HG02763 (cell line): Measurements from ENCODE around the gene OXLD1.

Experiments used
- ATAC-seq: cut with Tn5 transposase; IDR thresholded peaks from one replicate; pipeline ENCODE4 v1.9.1; 2021; ENCODE audit warnings: mild to moderate bottlenecking, moderate library complexity; ENCODE audit not compliant: unreplicated experiment

Gene OXLD1

GRCh38 chr17:81666342-81667191 is at the start of gene OXLD1, which contains the start of gene CCDC137:
Gene OXLD1, minus strand, starts transcription at chr17:81666605. Its CDS starts 28 bp downstream, at chr17:81666577.
Gene CCDC137, plus strand, starts transcription at chr17:81666737. Its CDS starts 30 bp downstream, at chr17:81666767.
- peak; percentile 93 for ATAC-seq

GRCh38 chr17:81715107-81715871 is 48.9 kb upstream of the OXLD1 start:
- no peak for ATAC-seq

- ATAC-seq, result no peak
Measured at GRCh38 chr17:81714412-81715106, 48.2 kb upstream of the OXLD1 start.

- ATAC-seq, result no peak
Measured at GRCh38 chr17:81713556-81714411, 47.4 kb upstream of the OXLD1 start.

GRCh38 chr17:81713004-81713555 is 46.7 kb upstream of the OXLD1 start:
- no peak for ATAC-seq

GRCh38 chr17:81712468-81713003 is 46.1 kb upstream of the OXLD1 start:
- no peak for ATAC-seq

DNA sequence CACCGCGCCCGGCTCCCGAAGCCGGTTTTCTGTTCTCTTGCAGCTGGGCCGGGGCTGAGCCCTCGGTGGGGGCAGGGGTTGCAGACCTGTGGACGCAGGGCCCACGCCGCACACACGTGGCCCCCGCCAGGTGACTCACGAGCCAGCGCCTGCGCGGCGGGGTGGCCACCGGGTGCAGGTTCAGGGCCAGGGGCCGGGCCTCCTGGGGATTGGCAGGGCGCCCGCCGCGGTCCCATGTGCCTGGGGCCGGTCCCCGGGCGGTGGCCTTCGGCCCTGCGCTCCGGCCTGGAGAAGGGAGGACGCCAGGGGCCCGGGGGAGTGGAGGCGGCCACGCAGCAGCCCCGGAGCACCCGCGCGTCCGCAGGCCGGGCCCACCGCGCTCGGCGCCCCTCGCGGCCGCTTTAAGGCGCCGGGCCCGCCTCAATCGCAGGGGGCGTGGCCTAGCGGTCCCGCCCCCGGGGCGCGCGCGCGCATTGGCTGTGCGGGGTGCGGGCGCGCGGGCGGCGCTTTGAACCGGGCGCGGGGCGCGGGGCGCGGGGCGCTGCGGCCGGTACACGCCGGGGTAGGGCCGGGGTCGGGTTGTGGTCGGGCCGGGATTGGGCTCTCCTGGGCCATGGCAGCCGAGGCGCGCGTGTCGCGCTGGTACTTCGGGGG is 45.5 kb upstream of the OXLD1 start, which contains the start of gene SLC25A10:
SLC25A10 (plus strand) TSS at position 471 of the 654 bp plus-strand sequence; CDS start at position 614, 143 bp downstream.
- ATAC-seq, result peak; percentile 61

GRCh38 chr17:81710514-81711308 is 44.3 kb upstream of the OXLD1 start:
- no peak for ATAC-seq

DNA sequence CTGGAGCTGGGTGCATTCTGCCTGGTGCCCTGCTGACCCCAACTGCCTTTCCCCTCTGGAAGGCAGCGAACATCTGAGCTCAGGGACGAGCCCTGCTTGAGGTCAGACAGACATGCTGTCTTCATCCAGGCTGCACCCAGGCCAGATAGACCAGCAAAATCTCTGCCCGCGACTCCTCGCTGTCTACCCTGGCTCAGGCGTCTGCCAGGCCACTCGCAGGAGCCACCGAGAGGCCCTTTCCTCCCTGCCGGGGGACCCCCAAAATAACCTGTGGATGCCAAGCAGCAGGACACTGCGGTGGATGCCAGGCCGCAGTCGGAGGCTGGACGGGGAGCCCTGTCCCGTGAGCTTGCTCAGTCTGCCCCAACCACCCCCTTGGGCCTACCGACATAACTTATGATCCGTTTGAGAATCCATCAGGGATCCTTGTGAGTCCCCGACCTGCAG is 42.4 kb upstream of the OXLD1 start:
- no peak for ATAC-seq

DNA sequence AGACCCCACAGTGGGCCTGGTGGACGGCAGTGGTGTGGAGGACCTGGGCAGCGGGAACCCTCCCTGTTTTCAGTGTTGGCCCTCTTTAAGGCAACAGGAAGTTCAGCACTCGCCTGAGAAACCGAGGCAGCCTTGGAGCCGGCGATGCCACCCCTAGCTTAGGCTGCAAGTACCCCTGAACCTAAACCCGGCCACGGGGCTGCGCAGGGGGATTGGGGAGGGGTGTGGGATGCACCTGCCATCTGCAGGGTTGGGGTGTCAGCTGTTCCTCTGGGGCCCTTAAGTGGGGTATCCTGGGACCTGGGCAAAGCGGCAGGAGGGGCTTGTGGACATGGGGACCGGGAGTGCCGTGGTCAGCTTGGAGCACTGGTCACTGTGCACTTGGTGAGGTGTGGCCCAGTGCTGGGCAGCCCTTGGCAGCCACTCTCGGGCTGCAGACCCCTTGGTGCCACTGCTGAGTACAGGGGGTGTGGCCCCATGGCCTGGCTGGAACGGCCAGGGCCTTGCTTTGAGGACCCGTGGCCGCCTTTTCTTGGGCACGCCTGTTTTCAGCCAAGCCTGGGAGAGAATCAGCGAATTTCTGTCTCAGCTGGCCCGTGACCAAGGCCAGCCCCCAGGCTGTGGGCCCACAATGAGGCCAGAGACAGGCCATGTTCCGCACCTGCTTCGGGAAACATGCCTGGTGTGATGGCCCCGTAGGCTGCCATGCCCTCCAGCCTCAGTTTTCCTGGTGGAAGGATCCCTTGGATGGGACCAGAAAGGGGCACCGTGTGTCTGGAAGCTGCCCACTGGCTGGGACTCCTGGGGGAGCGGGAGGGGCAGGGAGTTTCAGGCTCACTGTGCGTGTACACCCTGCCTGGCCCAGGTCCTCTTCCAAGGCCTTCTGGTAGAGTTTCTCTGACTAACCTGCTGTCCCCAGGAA is 41.6 kb upstream of the OXLD1 start:
- no peak for ATAC-seq

DNA sequence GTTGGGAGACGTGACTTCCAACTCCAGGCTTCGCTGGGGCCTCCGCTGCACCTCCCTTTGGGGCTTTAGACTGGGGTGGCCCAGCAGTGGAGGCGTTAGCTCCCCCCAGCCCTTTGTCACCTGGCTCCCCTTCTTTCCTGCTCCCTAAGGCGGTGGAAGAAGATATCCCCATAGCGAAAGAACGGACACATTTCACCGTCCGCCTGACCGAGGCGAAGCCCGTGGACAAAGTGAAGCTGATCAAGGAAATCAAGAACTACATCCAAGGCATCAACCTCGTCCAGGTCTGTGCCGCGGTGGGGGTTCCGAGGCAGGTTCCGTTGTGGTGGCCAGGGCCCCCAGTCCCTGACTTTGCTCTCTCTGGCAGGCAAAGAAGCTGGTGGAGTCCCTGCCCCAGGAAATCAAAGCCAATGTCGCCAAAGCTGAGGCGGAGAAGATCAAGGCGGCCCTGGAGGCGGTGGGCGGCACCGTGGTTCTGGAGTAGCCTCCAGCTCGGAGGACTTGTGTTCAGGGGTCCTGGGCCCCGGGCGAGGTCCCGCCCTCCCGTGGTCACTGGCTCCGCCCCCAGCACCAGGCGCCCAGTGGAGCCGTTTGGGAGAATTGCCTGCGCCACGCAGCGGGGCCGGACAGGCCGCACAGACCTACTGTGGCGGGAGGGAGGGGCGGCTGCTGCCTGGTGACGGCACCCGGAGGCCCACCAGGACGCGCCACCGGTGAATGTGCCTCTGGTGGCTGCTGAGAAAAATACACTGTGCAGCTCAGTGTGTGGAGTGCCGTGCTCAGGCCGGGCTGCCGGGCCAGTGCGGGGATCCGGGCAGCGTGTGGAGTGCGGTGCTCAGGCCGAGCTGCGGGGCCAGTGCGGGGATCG is 40.6 kb upstream of the OXLD1 start:
- ATAC-seq, result no peak

GRCh38 chr17:81706232-81706611 is 39.8 kb upstream of the OXLD1 start:
- no peak for ATAC-seq

GRCh38 chr17:81705518-81706231 is 39.3 kb upstream of the OXLD1 start:
- no peak for ATAC-seq

DNA sequence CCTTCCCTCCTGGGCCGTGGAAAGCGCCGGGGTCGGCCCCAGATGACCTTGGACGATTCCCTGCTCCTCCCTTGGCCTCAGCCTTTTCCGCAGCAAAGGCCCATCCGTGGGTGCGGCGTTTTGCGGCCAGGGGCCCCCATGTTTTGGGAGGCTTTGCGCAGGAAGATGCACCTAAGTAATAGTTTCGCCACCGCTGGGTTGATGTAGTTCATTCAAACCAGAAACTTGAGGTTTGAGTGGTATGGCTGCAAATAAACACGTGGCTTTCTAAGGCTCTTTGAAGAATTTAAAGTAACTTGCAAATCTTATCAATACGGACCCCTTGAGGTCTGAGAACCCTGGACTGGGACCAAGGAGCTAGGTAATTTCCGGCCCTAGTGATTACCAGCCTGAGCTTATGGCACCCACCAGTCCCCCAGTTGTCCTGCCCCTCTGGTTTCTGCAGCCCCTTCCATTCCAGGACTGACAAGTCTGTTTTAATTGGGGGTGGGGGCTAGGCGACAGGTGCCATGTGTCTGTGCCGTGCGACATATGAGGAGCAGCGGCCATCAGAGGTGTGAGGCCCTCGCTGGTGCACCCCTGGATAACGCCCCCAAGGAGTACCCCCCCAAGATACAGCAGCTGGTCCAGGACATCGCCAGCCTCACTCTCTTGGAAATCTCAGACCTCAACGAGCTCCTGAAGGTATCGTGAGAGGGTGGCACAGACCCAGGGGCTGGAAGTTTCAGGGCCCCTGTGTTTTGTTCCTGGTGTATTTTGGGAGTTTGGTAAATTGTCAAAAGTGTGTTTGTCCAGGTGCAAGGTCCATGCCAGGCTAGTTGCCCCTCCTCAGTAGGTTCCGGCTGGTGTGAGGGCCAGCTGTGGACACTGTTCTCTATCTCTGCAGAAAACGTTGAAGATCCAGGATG is 37.6 kb upstream of the OXLD1 start:
- ATAC-seq, result no peak
